H9 (cell line): ENCODE measurements around the gene PRDM5. TPM values are rescaled to one million over a fixed set of nuclear protein-coding genes. Genes with fewer than 3 reads are reported as not detected.
A peak's percentile ranks its signal among the peaks of the same experiment; 100 is the strongest.

Experiments used
- DNase-seq: peaks from one replicate; pipeline ENCODE4 v3.0.0-alpha.2; 2017
- H2AFZ ChIP-seq: one replicate; pipeline ENCODE4 v1.6.1; 2013; ENCODE audit warnings: mild to moderate bottlenecking, low read length, control low read depth, moderate library complexity
- H2AK5ac ChIP-seq: 2 replicates; pipeline ENCODE4 v1.6.1; 2013; ENCODE audit warnings: low read length, control low read depth, mixed read lengths; ENCODE audit not compliant: insufficient read length
- H2BK120ac ChIP-seq: one replicate; pipeline ENCODE4 v1.6.1; 2013; ENCODE audit warnings: low read depth, mild to moderate bottlenecking, low read length, control low read depth, inconsistent platforms; ENCODE audit not compliant: poor library complexity, severe bottlenecking
- H2BK12ac ChIP-seq: 2 replicates; pipeline ENCODE4 v1.6.1; 2013; ENCODE audit warnings: low read length, control low read depth, mixed read lengths, low read depth; ENCODE audit not compliant: insufficient read length
- H2BK15ac ChIP-seq: 2 replicates; pipeline ENCODE4 v1.6.1; 2013; ENCODE audit warnings: low read depth, low read length, control low read depth
- H2BK20ac ChIP-seq: one replicate; pipeline ENCODE4 v1.6.1; 2013; ENCODE audit warnings: low read depth, mild to moderate bottlenecking, low read length, control low read depth, inconsistent platforms; ENCODE audit not compliant: poor library complexity, severe bottlenecking
- H2BK5ac ChIP-seq: 2 replicates; pipeline ENCODE4 v1.6.1; 2013; ENCODE audit warnings: low read length, control low read depth, mixed read lengths; ENCODE audit not compliant: insufficient read length
- H3K14ac ChIP-seq: 2 replicates; pipeline ENCODE4 v1.6.1; 2013; ENCODE audit warnings: low read length, control low read depth; ENCODE audit not compliant: insufficient read depth
- H3K18ac ChIP-seq: 2 replicates; pipeline ENCODE4 v1.6.1; 2013; ENCODE audit warnings: low read depth, mild to moderate bottlenecking, mixed read lengths, low read length, control low read depth; ENCODE audit not compliant: insufficient read length
- H3K23ac ChIP-seq: 2 replicates; pipeline ENCODE4 v1.6.1; 2013; ENCODE audit warnings: low read length, control low read depth, mixed read lengths, low read depth; ENCODE audit not compliant: insufficient read length
- H3K23me2 ChIP-seq: 2 replicates; pipeline ENCODE4 v1.6.1; 2013; ENCODE audit warnings: low read depth, mild to moderate bottlenecking, mixed read lengths, low read length, control low read depth; ENCODE audit not compliant: insufficient read length, poor library complexity, severe bottlenecking
- H3K27ac ChIP-seq: 2 replicates; pipeline ENCODE4 v1.5.1; 2013; ENCODE audit warnings: low read length, control low read depth, mixed read lengths, low read depth; ENCODE audit not compliant: insufficient read length
- H3K27me3 ChIP-seq: 2 replicates; pipeline ENCODE4 v1.6.1; 2013; ENCODE audit warnings: low read length, control low read depth, inconsistent platforms; ENCODE audit not compliant: insufficient read depth
- H3K4ac ChIP-seq: 2 replicates; pipeline ENCODE4 v1.6.1; 2013; ENCODE audit warnings: low read depth, mild to moderate bottlenecking, control low read depth, inconsistent platforms, low read length, moderate library complexity
- H3K4me1 ChIP-seq: 2 replicates; pipeline ENCODE4 v1.6.1; 2013; ENCODE audit warnings: low read length, control low read depth, inconsistent platforms; ENCODE audit not compliant: insufficient read depth
- H3K4me2 ChIP-seq: 2 replicates; pipeline ENCODE4 v1.6.1; 2013; ENCODE audit warnings: low read length, control low read depth, mixed read lengths; ENCODE audit not compliant: insufficient read length, insufficient read depth
- H3K56ac ChIP-seq: 2 replicates; pipeline ENCODE4 v1.6.1; 2013; ENCODE audit warnings: low read depth, mild to moderate bottlenecking, mixed read lengths, low read length, control low read depth; ENCODE audit not compliant: insufficient read length
- H3K79me1 ChIP-seq: 2 replicates; pipeline ENCODE4 v1.6.1; 2013; ENCODE audit warnings: low read depth, mild to moderate bottlenecking, moderate library complexity, low read length, control low read depth, inconsistent platforms; ENCODE audit not compliant: insufficient read depth, poor library complexity, severe bottlenecking
- H3K79me2 ChIP-seq: 2 replicates; pipeline ENCODE4 v1.6.1; 2013; ENCODE audit warnings: low read length, control low read depth, inconsistent platforms; ENCODE audit not compliant: insufficient read depth
- H3K9ac ChIP-seq: 2 replicates; pipeline ENCODE4 v1.6.1; 2013; ENCODE audit warnings: low read length, control low read depth, mixed read lengths; ENCODE audit not compliant: insufficient read length; ENCODE audit errors: extremely low read depth
- H3K9me3 ChIP-seq: one replicate; pipeline ENCODE4 v1.6.1; 2013; ENCODE audit warnings: low read depth, low read length, inconsistent platforms; ENCODE audit not compliant: control insufficient read depth
- H3T11ph ChIP-seq: one replicate; pipeline ENCODE4 v1.6.1; 2013; ENCODE audit warnings: mild to moderate bottlenecking, low read length, control low read depth, inconsistent platforms
- H4K20me1 ChIP-seq: one replicate; pipeline ENCODE4 v1.6.1; 2013; ENCODE audit not compliant: control insufficient read depth, insufficient read length, insufficient read depth
- H4K5ac ChIP-seq: 2 replicates; pipeline ENCODE4 v1.6.1; 2013; ENCODE audit warnings: low read depth, mild to moderate bottlenecking, mixed read lengths, low read length, control low read depth; ENCODE audit not compliant: insufficient read length
- H4K8ac ChIP-seq: replicated peaks from 2 replicates; pipeline ENCODE4 v1.6.1; 2013; ENCODE audit warnings: low read length, control low read depth, mixed read lengths, low read depth; ENCODE audit not compliant: insufficient read length
- H4K91ac ChIP-seq: 2 replicates; pipeline ENCODE4 v1.6.1; 2013; ENCODE audit warnings: low read depth, mild to moderate bottlenecking, moderate library complexity, mixed read lengths, low read length, control low read depth; ENCODE audit not compliant: insufficient read length
- H3K27ac Mint-ChIP-seq, 3 experiments: 2 replicates in 2 of 3; 3 replicates in 1 of 3; pipeline ENCODE4 v1.8.0; 2020 to 2021; ENCODE audit warnings: mixed read lengths in 3 of 3, mild to moderate bottlenecking in 1 of 3, moderate library complexity in 1 of 3
- H3K27me3 Mint-ChIP-seq: 2 replicates; pipeline ENCODE4 v1.8.0; 2021; ENCODE audit warnings: low read depth, mild to moderate bottlenecking, moderate library complexity, mixed read lengths
- H3K36me3 Mint-ChIP-seq, 3 experiments: 2 replicates in 2 of 3; 3 replicates in 1 of 3; pipeline ENCODE4 v1.8.0; 2020 to 2021; ENCODE audit warnings: low read depth in 3 of 3, mixed read lengths in 3 of 3; ENCODE audit not compliant: insufficient read depth in 1 of 3
- H3K4me1 Mint-ChIP-seq, 2 experiments: 2 replicates each; pipeline ENCODE4 v1.8.0; 2020; ENCODE audit warnings: mixed read lengths in 2 of 2
- H3K4me3 Mint-ChIP-seq, 2 experiments: 2 replicates in 1 of 2; 3 replicates in 1 of 2; pipeline ENCODE4 v1.8.0; 2020 to 2021; ENCODE audit warnings: mild to moderate bottlenecking in 2 of 2, mixed read lengths in 2 of 2, moderate library complexity in 1 of 2
- H3K9me3 Mint-ChIP-seq, 2 experiments: 2 replicates in 1 of 2; 3 replicates in 1 of 2; pipeline ENCODE4 v1.8.0; 2020; ENCODE audit warnings: mild to moderate bottlenecking in 2 of 2, mixed read lengths in 2 of 2, moderate library complexity in 1 of 2
- CTCF ChIP-seq: fragments of 200-600 bp; sonication (generic); conservative IDR thresholded peaks from 3 replicates; pipeline ENCODE4 v1.8.0; 2021; ENCODE audit warnings: antibody characterized with exemption, mild to moderate bottlenecking
- WGBS: extraction: QIAGEN DNeasy Blood & Tissue Kit; methylation state at CpG from one replicate; pipeline ENCODE4 v1.1.7; 2013; ENCODE audit warnings: missing lambda C conversion rate, low lambda C conversion rate, mixed read lengths; ENCODE audit not compliant: insufficient read length; ENCODE audit errors: extremely low coverage; 5-methylcytosine and 5-hydroxymethylcytosine counted together
- total RNA-seq: library from RNA; stranded (reverse); gene quantifications from 2 replicates; pipeline ENCODE4 v1.2.1, GENCODE V29; 2021

The PRDM5 gene
- total RNA-seq, 1 experiment from 2014 or later = 21.7 TPM

GRCh38 chr4:120672558-120673147 is 249.9 kb downstream of the PRDM5 start:
- no peaks in the 10 kb centered on the region for H3K4me1 ChIP-seq
- Mint-ChIP-seq H3K27me3 (no peaks in the 10 kb centered on the region), H3K9me3 (peaks cover 14% of the 10 kb centered on the region in 2 experiments), H3K27ac (peak overlapping the region in 2 of 3 experiments; percentile 80; a peak in 3 of 7 replicates), H3K4me1 (peaks cover 27% of the 10 kb centered on the region in 2 experiments), H3K36me3 (peaks cover 0 to 28% (median 12%) of the 10 kb centered on the region in 3 experiments; a peak in 5 of 7 replicates), H3K4me3 (no peak overlapping the region)
- no peaks in the 10 kb centered on the region for H3K79me1 ChIP-seq
- no peak overlapping the region for H2BK12ac ChIP-seq
- no peak overlapping the region for H3K9ac ChIP-seq
- no peaks in the 10 kb centered on the region; the same call in 1 of the 2 replicates for H3K27me3 ChIP-seq
- no peaks in the 10 kb centered on the region for H3K23me2 ChIP-seq
- no peak overlapping the region for H4K8ac ChIP-seq
- H3K14ac ChIP-seq = no peak overlapping the region
- no peak overlapping the region for H2BK20ac ChIP-seq
- H3K79me2 ChIP-seq = no peaks in the 10 kb centered on the region
- no peak overlapping the region for H3T11ph ChIP-seq
- no peak overlapping the region for H3K4me2 ChIP-seq
- H2BK15ac ChIP-seq = no peak overlapping the region
- H4K5ac ChIP-seq = no peak overlapping the region
- no peak overlapping the region for H3K4ac ChIP-seq
- H2AK5ac ChIP-seq = no peak overlapping the region
- H3K56ac ChIP-seq = no peak overlapping the region
- no peak overlapping the region for H3K18ac ChIP-seq
- H3K23ac ChIP-seq = no peak overlapping the region
- no peak overlapping the region for H4K91ac ChIP-seq
- H2BK5ac ChIP-seq = no peak overlapping the region
- H4K20me1 ChIP-seq = no peaks in the 10 kb centered on the region
- TF ChIP-seq CTCF = peak; percentile 24; the same call in 2 of the 3 replicates
- H2AFZ ChIP-seq = no peak overlapping the region
- no peaks in the 10 kb centered on the region for H3K9me3 ChIP-seq
- peak; percentile 41 for DNase-seq
- no peak overlapping the region for H3K27ac ChIP-seq
- no peak overlapping the region for H2BK120ac ChIP-seq
- WGBS = no CpG with 5 or more reads among the region's 5 CpGs
